ENCODE data around the gene ATP2C2.

ATP2C2 gene

GRCh38 chr16:84461413-84462295 is 93.3 kb downstream of the ATP2C2 start:
- no peak for ATAC-seq
- TF ChIP-seq ISL1 (CRISPR knock-in tag; IDR thresholded peaks at IDR 0.05) (no peak), ESRRG (CRISPR knock-in tag; IDR thresholded peaks at IDR 0.05) (no peak), POU6F1 (CRISPR knock-in tag; IDR thresholded peaks at IDR 0.05; ENCODE audit: borderline replicate concordance, low read depth) (no peak), SNAI2 (CRISPR knock-in tag; IDR thresholded peaks at IDR 0.05) (no peak), TOX (CRISPR knock-in tag; IDR thresholded peaks at IDR 0.05; ENCODE audit: borderline replicate concordance) (no peak), PATZ1 (CRISPR knock-in tag; IDR thresholded peaks at IDR 0.05; ENCODE audit: borderline replicate concordance) (no peak), ZNF565 (CRISPR knock-in tag; conservative IDR thresholded peaks at IDR 0.05; ENCODE audit: low read depth) (no peak), ZFP30 (CRISPR knock-in tag; IDR thresholded peaks at IDR 0.05) (no peak), CSRNP3 (CRISPR knock-in tag; IDR thresholded peaks at IDR 0.05) (no peak), TSHZ2 (CRISPR knock-in tag; IDR thresholded peaks at IDR 0.05) (no peak), CSDC2 (CRISPR knock-in tag; IDR thresholded peaks at IDR 0.05) (no peak), TCF4 (CRISPR knock-in tag; IDR thresholded peaks at IDR 0.05; ENCODE audit: borderline replicate concordance) (no peak), OSR1 (CRISPR knock-in tag; IDR thresholded peaks at IDR 0.05) (no peak), GLIS3 (CRISPR knock-in tag; IDR thresholded peaks at IDR 0.05) (no peak), ZNF70 (CRISPR knock-in tag; IDR thresholded peaks at IDR 0.05) (no peak), BACH2 (CRISPR knock-in tag; IDR thresholded peaks at IDR 0.05; ENCODE audit: borderline replicate concordance) (no peak)

- ATAC-seq: no peak
- no peak for TF ChIP-seq ZNF70 (CRISPR knock-in tag; IDR thresholded peaks at IDR 0.05)
- TF ChIP-seq ZNF8 (CRISPR knock-in tag; IDR thresholded peaks at IDR 0.05): no peak
- TF ChIP-seq PPARA (CRISPR knock-in tag; IDR thresholded peaks at IDR 0.05; ENCODE audit: borderline replicate concordance): no peak
- TF ChIP-seq ARNTL (CRISPR knock-in tag; IDR thresholded peaks at IDR 0.05; ENCODE audit: borderline replicate concordance, low read depth): no peak
- TF ChIP-seq SNAI2 (CRISPR knock-in tag; IDR thresholded peaks at IDR 0.05): no peak
- TF ChIP-seq ESRRG (CRISPR knock-in tag; IDR thresholded peaks at IDR 0.05): no peak
- no peak for TF ChIP-seq TSHZ2 (CRISPR knock-in tag; IDR thresholded peaks at IDR 0.05)
- TF ChIP-seq TCF4 (CRISPR knock-in tag; IDR thresholded peaks at IDR 0.05; ENCODE audit: borderline replicate concordance): no peak
- no peak for TF ChIP-seq GLIS3 (CRISPR knock-in tag; IDR thresholded peaks at IDR 0.05)
- no peak for TF ChIP-seq OSR1 (CRISPR knock-in tag; IDR thresholded peaks at IDR 0.05)
- TF ChIP-seq ZFP30 (CRISPR knock-in tag; IDR thresholded peaks at IDR 0.05): no peak
- no peak for TF ChIP-seq CSDC2 (CRISPR knock-in tag; IDR thresholded peaks at IDR 0.05)
- TF ChIP-seq ISL1 (CRISPR knock-in tag; IDR thresholded peaks at IDR 0.05): no peak
- no peak for TF ChIP-seq TOX (CRISPR knock-in tag; IDR thresholded peaks at IDR 0.05; ENCODE audit: borderline replicate concordance)
- TF ChIP-seq CREB5 (CRISPR knock-in tag; IDR thresholded peaks at IDR 0.05; ENCODE audit: low read depth): no peak
- TF ChIP-seq ZFP3 (CRISPR knock-in tag; IDR thresholded peaks at IDR 0.05): no peak
- no peak for TF ChIP-seq ZC3H10 (CRISPR knock-in tag; IDR thresholded peaks at IDR 0.05)
- no peak for TF ChIP-seq ZNF565 (CRISPR knock-in tag; conservative IDR thresholded peaks at IDR 0.05; ENCODE audit: low read depth)
- TF ChIP-seq RARB (CRISPR knock-in tag; IDR thresholded peaks at IDR 0.05): no peak
These were observed 94.2 kb downstream of the ATP2C2 start for GRCh38 chr16:84462296-84463210.
